HepG2 (cell line): ENCODE results near the gene GFRA4. TPM values are rescaled to one million over a fixed set of nuclear protein-coding genes. Genes with fewer than 3 reads are reported as not detected.

Source experiments
- ATAC-seq: fragments of 200-7000 bp; cut with Tn5 transposase; 3 replicates; pipeline ENCODE4 v1.9.1; 2020; ENCODE audit warnings: mild to moderate bottlenecking, moderate library complexity
- BruUV-seq: library from RNA; stranded (reverse); fragments of 400-500 nt; replicated peaks from 2 replicates; lab custom pipeline; 2021; lab: Mats Ljungman, UMichigan
- CTCF ChIA-PET: fragments of 300-600 bp; formaldehyde crosslinking; extraction: SDS; loops from one replicate; lab custom pipeline; 2021; ENCODE audit warnings: low total read pairs, inconsistent platforms, low intra/inter-chr PET ratio; lab: Yijun Ruan, JAX
- POLR2A ChIA-PET: fragments of 350-600 bp; sonication (Branson Sonifier 250); formaldehyde crosslinking; loops from one replicate; lab custom pipeline; 2020; ENCODE audit warnings: antibody characterized with exemption, inconsistent platforms; lab: Yijun Ruan, JAX
- DNase-seq: peaks from one replicate; pipeline ENCODE4 v3.0.0-alpha.2; 2015; ENCODE audit warnings: low spot score
- FAIRE-seq: peaks from 3 replicates; lab custom pipeline; 2011; peaks lifted over from hg19 to GRCh38; lab: Jason Lieb, UNC
- H2AFZ ChIP-seq: one replicate; pipeline ENCODE4 v1.6.1; 2011; ENCODE audit warnings: low read length, inconsistent platforms
- H3K27ac ChIP-seq: fragments of 300-600 bp; 3 replicates; pipeline ENCODE4 v1.8.0; 2011; ENCODE audit warnings: mixed run types, mild to moderate bottlenecking, mixed read lengths, low read length, inconsistent platforms; ENCODE audit not compliant: insufficient read depth; ENCODE audit errors: extremely low read length
- H3K27me3 ChIP-seq, 2 experiments: fragments of 200-600 bp in 1 of 2; 2 replicates in 1 of 2; 3 replicates in 1 of 2; pipeline versions ENCODE4 v1.6.0 to v1.8.0; 2011; ENCODE audit warnings: low read length in 2 of 2, mild to moderate bottlenecking in 2 of 2, moderate library complexity in 2 of 2, inconsistent platforms in 1 of 2; ENCODE audit not compliant: insufficient read depth in 2 of 2, control insufficient read depth in 1 of 2
- H3K36me3 ChIP-seq, 2 experiments: fragments of 200-600 bp in 1 of 2; replicated peaks in 1 of 2; 2 replicates in 1 of 2; 3 replicates in 1 of 2; pipeline versions ENCODE4 v1.5.1 to v1.8.0; 2011; ENCODE audit warnings: low read length in 2 of 2, inconsistent platforms in 1 of 2; ENCODE audit not compliant: insufficient read depth in 2 of 2, control insufficient read depth in 1 of 2
- H3K4me1 ChIP-seq: 2 replicates; pipeline ENCODE4 v1.5.1; 2012; ENCODE audit warnings: low read length, inconsistent platforms; ENCODE audit not compliant: insufficient read depth
- H3K4me2 ChIP-seq: 2 replicates; pipeline ENCODE4 v1.6.0; 2011; ENCODE audit warnings: low read depth, low read length, inconsistent platforms
- H3K4me3 ChIP-seq, 3 experiments: fragments of 200-600 bp in 1 of 3; sonication (generic), shearing (Covaris generic) in 1 of 3; replicated peaks in 1 of 3; 2 replicates each; pipeline ENCODE4 v1.5.1; 2011 to 2016; ENCODE audit warnings: low read length in 3 of 3, inconsistent platforms in 2 of 3, low read depth in 2 of 3, mild to moderate bottlenecking in 2 of 3, control low read depth in 1 of 3, mixed read lengths in 1 of 3; ENCODE audit not compliant: insufficient read depth in 1 of 3
- H3K79me2 ChIP-seq: one replicate; pipeline ENCODE4 v1.6.1; 2011; ENCODE audit warnings: low read length, inconsistent platforms; ENCODE audit not compliant: insufficient read depth
- H3K9ac ChIP-seq: 2 replicates; pipeline ENCODE4 v1.6.0; 2011; ENCODE audit warnings: mild to moderate bottlenecking, low read depth, low read length, inconsistent platforms; ENCODE audit not compliant: insufficient read depth
- H3K9me3 ChIP-seq: 2 replicates; pipeline ENCODE4 v1.5.1; 2012; ENCODE audit warnings: mild to moderate bottlenecking, low read length
- H4K20me1 ChIP-seq: 2 replicates; pipeline ENCODE4 v1.6.0; 2011; ENCODE audit warnings: inconsistent platforms, mild to moderate bottlenecking, low read length, moderate library complexity; ENCODE audit not compliant: insufficient read depth
- MAFF ChIP-seq: IDR thresholded peaks from 2 replicates; pipeline ENCODE4 v1.6.1; 2011; ENCODE audit warnings: low read depth, low read length, improper control_type of control experiment
- MAFK ChIP-seq, 2 experiments: IDR thresholded peaks in 1 of 2; conservative IDR thresholded peaks in 1 of 2; 2 replicates each; pipeline ENCODE4 v1.6.1; 2011; ENCODE audit warnings: improper control_type of control experiment in 2 of 2, low read length in 2 of 2
- NR3C1 ChIP-seq: sonication (generic); formaldehyde crosslinking; IDR thresholded peaks from 2 replicates; pipeline ENCODE4 v1.4.0; 2020; ENCODE audit warnings: missing genetic modification reagents
- POGZ ChIP-seq: sonication (generic); formaldehyde crosslinking; IDR thresholded peaks from 2 replicates; pipeline ENCODE4 v1.4.0; 2020; ENCODE audit warnings: mild to moderate bottlenecking, missing genetic modification reagents
- RAD51 ChIP-seq: fragments of 450-650 bp; IDR thresholded peaks from 2 replicates; pipeline ENCODE4 v1.6.1; 2016; ENCODE audit warnings: borderline replicate concordance
- SOX13 ChIP-seq, 3 experiments: fragments of 450-650 bp in 1 of 3; sonication (generic) in 1 of 3; formaldehyde crosslinking in 1 of 3; IDR thresholded peaks in 2 of 3; conservative IDR thresholded peaks in 1 of 3; 2 replicates each; pipeline versions ENCODE4 v1.5.0 to v1.6.1; 2016 to 2020; ENCODE audit warnings: antibody characterized with exemption in 1 of 3, mild to moderate bottlenecking in 1 of 3, missing compliant biosample characterization in 1 of 3, missing genetic modification reagents in 1 of 3, moderate library complexity in 1 of 3
- SP1 ChIP-seq, 2 experiments: fragments of 450-650 bp in 1 of 2; sonication (generic) in 1 of 2; formaldehyde crosslinking in 1 of 2; IDR thresholded peaks; 2 replicates each; pipeline versions ENCODE4 v1.4.0 to v1.6.1; 2016 to 2020; ENCODE audit warnings: missing genetic modification reagents in 1 of 2
- ZNF235 ChIP-seq: sonication (generic); formaldehyde crosslinking; IDR thresholded peaks from 2 replicates; pipeline ENCODE4 v1.8.1; 2023; ENCODE audit warnings: mild to moderate bottlenecking, missing genetic modification reagents, borderline replicate concordance
- ZNF329 ChIP-seq: sonication (generic); formaldehyde crosslinking; IDR thresholded peaks from 2 replicates; pipeline ENCODE4 v1.9.0; 2021; ENCODE audit warnings: low read depth, mild to moderate bottlenecking, missing genetic modification reagents
- ZNF530 ChIP-seq: sonication (generic); formaldehyde crosslinking; IDR thresholded peaks from 2 replicates; pipeline ENCODE4 v1.5.0; 2020; ENCODE audit warnings: low read depth, mild to moderate bottlenecking, missing genetic modification reagents
- ZNF547 ChIP-seq: sonication (generic); formaldehyde crosslinking; IDR thresholded peaks from 2 replicates; pipeline ENCODE4 v1.5.1; 2020; ENCODE audit warnings: mild to moderate bottlenecking, missing genetic modification reagents
- WGBS: methylation state at CpG from one replicate; pipeline ENCODE4 v1.1.6; 2017; ENCODE audit warnings: low lambda C conversion rate; 5-methylcytosine and 5-hydroxymethylcytosine counted together
- in situ Hi-C: cut with HindIII; loops from 2 replicates; pipeline ENCODE4 v1.10.0; 2017; ENCODE audit warnings: low pct_unique_long_range_greater_than_20kb; ENCODE audit not compliant: extremely low pct_ligation_motif_present
- intact Hi-C: fragments of 100-400 bp; cut with micrococcal nuclease; formaldehyde crosslinking; loops from one replicate; pipeline ENCODE4 v1.10.0; 2022; ENCODE audit not compliant: unreplicated experiment
- polyA plus RNA-seq, 8 experiments: library from polyadenylated mRNA; depleted of rRNA in 3 of 8; stranded (reverse) in 7 of 8; unstranded in 1 of 8; fragments of >200 nt; fragmentation: Illumina TruSeq in 4 of 8; extraction: Trizol in 4 of 8; gene quantifications; 2 replicates each; pipeline versions ENCODE4 v1.2.1 to v1.2.3, GENCODE V29; 2011 to 2016; ENCODE audit warnings: low read depth in 4 of 8, missing spikeins in 1 of 8, mixed read lengths in 1 of 8; ENCODE audit not compliant: insufficient read depth in 1 of 8
- total RNA-seq, 5 experiments: library from RNA; depleted of rRNA; stranded (reverse); fragments of >200 nt; fragmentation: Illumina TruSeq; extraction: Trizol; gene quantifications; 2 replicates each; pipeline ENCODE4 v1.2.3, GENCODE V29; 2016; ENCODE audit warnings: low read depth in 1 of 5
- TF ChIP-seq, protein P1 (sequence below): sonication (generic); formaldehyde crosslinking; IDR thresholded peaks from 2 replicates; pipeline ENCODE4 v1.4.0; 2020; ENCODE audit warnings: missing genetic modification reagents
- TF ChIP-seq, protein P2 (sequence below): sonication (generic); formaldehyde crosslinking; IDR thresholded peaks from 2 replicates; pipeline ENCODE4 v1.5.0; 2020; ENCODE audit warnings: mild to moderate bottlenecking, missing genetic modification reagents, moderate library complexity
- TF ChIP-seq, protein P3 (sequence below): sonication (generic); formaldehyde crosslinking; IDR thresholded peaks from 2 replicates; pipeline ENCODE4 v1.9.0; 2021; ENCODE audit warnings: missing genetic modification reagents, borderline replicate concordance
- TF ChIP-seq, protein P4 (sequence below): sonication (generic); formaldehyde crosslinking; IDR thresholded peaks from 2 replicates; pipeline ENCODE4 v1.8.1; 2023; ENCODE audit warnings: mild to moderate bottlenecking, missing genetic modification reagents, borderline replicate concordance

GFRA4 gene
- total and polyA plus RNA-seq, 2 of the 13 experiments (the other 11 are each of a cell fraction or from before 2014, with no cell fraction given) = not detected

DNA sequence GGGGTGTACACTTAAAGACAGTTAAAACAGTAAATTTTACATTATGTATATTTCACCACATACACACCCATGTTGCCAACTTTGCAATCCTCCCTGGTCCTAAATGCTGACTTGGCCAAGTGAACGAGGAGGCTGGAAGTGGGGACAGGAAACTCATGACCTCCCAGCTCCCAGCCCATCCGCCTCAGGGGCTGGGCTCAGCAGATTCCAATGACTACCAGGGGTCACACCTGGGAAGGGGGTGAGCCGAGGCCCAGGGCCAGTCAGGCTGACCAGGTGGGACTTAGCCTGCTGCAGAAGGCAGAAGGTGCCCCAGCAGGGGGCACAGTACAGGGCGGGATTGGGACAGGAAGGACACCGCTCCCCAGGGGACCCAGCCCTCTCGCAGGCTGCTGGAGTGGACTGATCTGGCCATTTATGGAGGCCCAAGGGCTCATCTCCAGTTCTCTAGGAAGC lies 46.8 kb upstream of the GFRA4 start (continued):
- TF ChIP-seq, protein P1, sequence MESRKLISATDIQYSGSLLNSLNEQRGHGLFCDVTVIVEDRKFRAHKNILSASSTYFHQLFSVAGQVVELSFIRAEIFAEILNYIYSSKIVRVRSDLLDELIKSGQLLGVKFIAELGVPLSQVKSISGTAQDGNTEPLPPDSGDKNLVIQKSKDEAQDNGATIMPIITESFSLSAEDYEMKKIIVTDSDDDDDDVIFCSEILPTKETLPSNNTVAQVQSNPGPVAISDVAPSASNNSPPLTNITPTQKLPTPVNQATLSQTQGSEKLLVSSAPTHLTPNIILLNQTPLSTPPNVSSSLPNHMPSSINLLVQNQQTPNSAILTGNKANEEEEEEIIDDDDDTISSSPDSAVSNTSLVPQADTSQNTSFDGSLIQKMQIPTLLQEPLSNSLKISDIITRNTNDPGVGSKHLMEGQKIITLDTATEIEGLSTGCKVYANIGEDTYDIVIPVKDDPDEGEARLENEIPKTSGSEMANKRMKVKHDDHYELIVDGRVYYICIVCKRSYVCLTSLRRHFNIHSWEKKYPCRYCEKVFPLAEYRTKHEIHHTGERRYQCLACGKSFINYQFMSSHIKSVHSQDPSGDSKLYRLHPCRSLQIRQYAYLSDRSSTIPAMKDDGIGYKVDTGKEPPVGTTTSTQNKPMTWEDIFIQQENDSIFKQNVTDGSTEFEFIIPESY (CRISPR knock-in tag) = no peak
- TF ChIP-seq MAFF (peak; percentile 55), RAD51 (no peak), SP1 (IDR thresholded peaks at IDR 0.05) (no peak), SP1 (CRISPR knock-in tag; IDR thresholded peaks at IDR 0.05) (no peak), ZNF235 (CRISPR knock-in tag) (no peak), MAFK (conservative IDR thresholded peaks at IDR 0.05 in 1 of 2, IDR thresholded peaks at IDR 0.05 in 1 of 2; ENCODE audit: low read length in 2 of 2) (peak; percentile 47 to 56; a peak in 3 of 4 replicates)
- TF ChIP-seq, protein P2, sequence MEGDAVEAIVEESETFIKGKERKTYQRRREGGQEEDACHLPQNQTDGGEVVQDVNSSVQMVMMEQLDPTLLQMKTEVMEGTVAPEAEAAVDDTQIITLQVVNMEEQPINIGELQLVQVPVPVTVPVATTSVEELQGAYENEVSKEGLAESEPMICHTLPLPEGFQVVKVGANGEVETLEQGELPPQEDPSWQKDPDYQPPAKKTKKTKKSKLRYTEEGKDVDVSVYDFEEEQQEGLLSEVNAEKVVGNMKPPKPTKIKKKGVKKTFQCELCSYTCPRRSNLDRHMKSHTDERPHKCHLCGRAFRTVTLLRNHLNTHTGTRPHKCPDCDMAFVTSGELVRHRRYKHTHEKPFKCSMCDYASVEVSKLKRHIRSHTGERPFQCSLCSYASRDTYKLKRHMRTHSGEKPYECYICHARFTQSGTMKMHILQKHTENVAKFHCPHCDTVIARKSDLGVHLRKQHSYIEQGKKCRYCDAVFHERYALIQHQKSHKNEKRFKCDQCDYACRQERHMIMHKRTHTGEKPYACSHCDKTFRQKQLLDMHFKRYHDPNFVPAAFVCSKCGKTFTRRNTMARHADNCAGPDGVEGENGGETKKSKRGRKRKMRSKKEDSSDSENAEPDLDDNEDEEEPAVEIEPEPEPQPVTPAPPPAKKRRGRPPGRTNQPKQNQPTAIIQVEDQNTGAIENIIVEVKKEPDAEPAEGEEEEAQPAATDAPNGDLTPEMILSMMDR (CRISPR knock-in tag) = peak; percentile 26; the same call in 1 of the 2 replicates

DNA sequence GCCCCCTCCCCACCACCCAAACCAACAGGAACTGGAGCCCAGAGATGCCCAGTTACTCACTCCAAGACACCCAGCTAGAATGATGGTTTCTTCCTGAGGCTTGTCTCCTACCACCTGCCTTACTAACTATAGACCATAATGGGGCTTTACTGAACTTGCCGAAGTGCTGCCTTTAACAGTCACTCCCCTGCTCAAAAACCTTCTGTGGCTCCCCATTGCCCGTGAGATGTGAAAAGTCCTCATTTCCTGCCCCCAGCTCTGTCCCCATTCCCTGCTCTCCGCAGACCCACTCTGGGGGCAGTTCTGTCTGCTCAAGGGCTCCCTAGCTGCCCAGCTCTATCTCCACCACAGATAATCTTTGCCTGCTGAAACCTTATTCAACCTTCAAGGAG lies 44.3 kb upstream of the GFRA4 start:
- Histone ChIP-seq H3K9ac (no peak overlapping the region), H2AFZ (no peak overlapping the region), H3K27ac (no peak overlapping the region), H3K4me1 (no peaks in the 10 kb centered on the region), H3K36me3 (no peaks in the 10 kb centered on the region), H3K9me3 (no peaks in the 10 kb centered on the region), H3K79me2 (no peaks in the 10 kb centered on the region), H3K4me2 (no peak overlapping the region), H4K20me1 (no peaks in the 10 kb centered on the region), H3K27me3 (peaks cover 11 to 40% of the 10 kb centered on the region in 2 experiments), H3K4me3 (no peak overlapping the region)
- CTCF ChIA-PET = interaction anchor here (5.4 kb wide), 1 partner anchor 30 kb away, joined by 65 read pairs; no protein-coding TSS in a partner anchor
- no TSS peak for BruUV-seq
- no peak for DNase-seq
- intact Hi-C loops (no loop called here), in situ Hi-C loops (no loop called here)
- FAIRE-seq = no peak
- WGBS = 43% methylated on average over 3 of the region's 3 CpGs
- POLR2A ChIA-PET = interaction anchor here (1.0 kb wide), 1 partner anchor 10 kb away, joined by 3 read pairs; no protein-coding TSS in a partner anchor
- no peak for ATAC-seq
- TF ChIP-seq ZNF530 (CRISPR knock-in tag) (no peak), ZNF329 (CRISPR knock-in tag) (no peak), SOX13 (IDR thresholded peaks at IDR 0.05) (no peak), SOX13 (CRISPR knock-in tag; conservative IDR thresholded peaks at IDR 0.05 in 1 of 2, IDR thresholded peaks at IDR 0.05 in 1 of 2) (no peak), NR3C1 (no peak), POGZ (CRISPR knock-in tag) (no peak), ZNF547 (no peak)
- TF ChIP-seq, protein P3, sequence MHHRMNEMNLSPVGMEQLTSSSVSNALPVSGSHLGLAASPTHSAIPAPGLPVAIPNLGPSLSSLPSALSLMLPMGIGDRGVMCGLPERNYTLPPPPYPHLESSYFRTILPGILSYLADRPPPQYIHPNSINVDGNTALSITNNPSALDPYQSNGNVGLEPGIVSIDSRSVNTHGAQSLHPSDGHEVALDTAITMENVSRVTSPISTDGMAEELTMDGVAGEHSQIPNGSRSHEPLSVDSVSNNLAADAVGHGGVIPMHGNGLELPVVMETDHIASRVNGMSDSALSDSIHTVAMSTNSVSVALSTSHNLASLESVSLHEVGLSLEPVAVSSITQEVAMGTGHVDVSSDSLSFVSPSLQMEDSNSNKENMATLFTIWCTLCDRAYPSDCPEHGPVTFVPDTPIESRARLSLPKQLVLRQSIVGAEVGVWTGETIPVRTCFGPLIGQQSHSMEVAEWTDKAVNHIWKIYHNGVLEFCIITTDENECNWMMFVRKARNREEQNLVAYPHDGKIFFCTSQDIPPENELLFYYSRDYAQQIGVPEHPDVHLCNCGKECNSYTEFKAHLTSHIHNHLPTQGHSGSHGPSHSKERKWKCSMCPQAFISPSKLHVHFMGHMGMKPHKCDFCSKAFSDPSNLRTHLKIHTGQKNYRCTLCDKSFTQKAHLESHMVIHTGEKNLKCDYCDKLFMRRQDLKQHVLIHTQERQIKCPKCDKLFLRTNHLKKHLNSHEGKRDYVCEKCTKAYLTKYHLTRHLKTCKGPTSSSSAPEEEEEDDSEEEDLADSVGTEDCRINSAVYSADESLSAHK (CRISPR knock-in tag) = no peak
- TF ChIP-seq, protein P4, sequence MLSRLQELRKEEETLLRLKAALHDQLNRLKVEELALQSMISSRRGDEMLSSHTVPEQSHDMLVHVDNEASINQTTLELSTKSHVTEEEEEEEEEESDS (CRISPR knock-in tag) = no peak
